Measurements from ENCODE around the gene PPP6R3.
"Not testable (repeated sequence)": the region's sequence is repeated elsewhere in the genome, so short reads cannot be mapped to it uniquely, and the experiment has no call there.

PPP6R3 gene

DNA sequence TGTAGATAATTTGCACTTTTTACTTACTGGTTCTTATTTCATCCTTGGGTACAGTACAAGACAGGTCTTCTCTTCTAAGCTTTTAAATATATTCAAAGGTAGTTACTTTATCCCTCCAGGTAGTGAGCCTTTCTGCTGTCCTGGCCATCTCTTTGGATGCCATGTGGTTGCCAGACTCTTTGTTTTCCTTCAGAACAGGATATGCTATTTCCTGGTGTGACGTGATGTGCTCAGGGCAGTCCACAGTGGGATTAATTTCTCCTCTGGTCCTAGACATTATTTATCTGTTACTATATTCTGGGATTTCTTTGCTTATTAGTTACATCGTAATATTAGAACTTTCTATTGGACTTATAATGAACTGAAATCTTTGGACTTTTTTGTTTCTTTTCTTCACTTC lies 63.7 kb downstream of the PPP6R3 start:
- Mint-ChIP-seq H3K27me3 (no peaks in the 10 kb centered on the region), H3K27ac (peak overlapping the region; percentile 40), H3K9me3 (no peaks in the 10 kb centered on the region), H3K4me3 (no peak overlapping the region), H3K4me1 (ENCODE audit: low read depth) (peaks cover 36% of the 10 kb centered on the region), H3K36me3 (ENCODE audit: low read depth) (peaks cover 98% of the 10 kb centered on the region)
- intact Hi-C loops (cut with micrococcal nuclease): no loop called here

DNA sequence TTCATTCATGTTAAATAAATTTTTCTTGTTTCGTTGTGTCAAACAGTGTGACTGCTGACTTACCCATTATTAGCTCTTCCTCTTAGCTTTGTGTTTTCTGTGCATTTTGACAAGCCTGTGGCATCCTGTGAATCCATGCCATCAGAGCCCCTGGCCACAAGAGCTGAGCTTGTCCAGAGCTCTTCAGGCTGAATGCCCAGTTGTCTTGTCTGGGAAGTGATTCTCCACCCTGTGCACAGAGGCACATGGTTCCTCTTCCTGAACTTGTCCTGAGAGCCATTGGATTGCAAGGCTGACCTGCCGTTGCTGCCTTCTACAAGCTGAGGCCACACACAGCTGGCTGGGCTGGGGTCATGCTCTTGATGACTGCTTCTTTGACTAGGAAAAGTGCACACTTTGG lies 64.1 kb downstream of the PPP6R3 start:
- Mint-ChIP-seq H3K27ac (peak overlapping the region; percentile 40), H3K4me1 (ENCODE audit: low read depth) (peaks cover 36% of the 10 kb centered on the region), H3K9me3 (no peaks in the 10 kb centered on the region), H3K4me3 (no peak overlapping the region), H3K27me3 (no peaks in the 10 kb centered on the region), H3K36me3 (ENCODE audit: low read depth) (peaks cover 98% of the 10 kb centered on the region)
- intact Hi-C loops (cut with micrococcal nuclease): no loop called here

DNA sequence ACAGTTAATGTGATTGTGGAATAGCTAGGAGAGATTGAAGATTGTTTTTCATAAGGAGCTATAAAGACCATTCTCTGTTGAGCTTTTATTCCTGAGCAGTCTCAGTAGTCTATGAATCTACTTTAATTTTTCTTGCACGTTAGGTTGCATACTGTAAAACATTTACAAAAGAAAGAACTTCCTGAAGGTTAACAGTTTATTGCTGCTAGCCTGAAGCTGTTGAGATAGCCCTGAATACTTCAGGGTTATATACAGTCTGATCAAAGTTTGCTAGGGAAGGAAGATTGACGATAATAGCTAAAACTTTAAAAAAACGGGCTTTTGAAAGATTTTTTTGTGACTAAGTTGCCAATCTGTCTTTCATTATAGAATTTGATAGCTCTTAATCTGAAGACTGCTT lies 64.8 kb downstream of the PPP6R3 start:
- Mint-ChIP-seq H3K36me3 (ENCODE audit: low read depth) (peaks cover 100% of the 10 kb centered on the region), H3K27me3 (no peaks in the 10 kb centered on the region), H3K4me1 (ENCODE audit: low read depth) (peaks cover 36% of the 10 kb centered on the region), H3K9me3 (no peaks in the 10 kb centered on the region), H3K27ac (no peak overlapping the region), H3K4me3 (no peak overlapping the region)
- intact Hi-C loops (cut with micrococcal nuclease): no loop called here

DNA sequence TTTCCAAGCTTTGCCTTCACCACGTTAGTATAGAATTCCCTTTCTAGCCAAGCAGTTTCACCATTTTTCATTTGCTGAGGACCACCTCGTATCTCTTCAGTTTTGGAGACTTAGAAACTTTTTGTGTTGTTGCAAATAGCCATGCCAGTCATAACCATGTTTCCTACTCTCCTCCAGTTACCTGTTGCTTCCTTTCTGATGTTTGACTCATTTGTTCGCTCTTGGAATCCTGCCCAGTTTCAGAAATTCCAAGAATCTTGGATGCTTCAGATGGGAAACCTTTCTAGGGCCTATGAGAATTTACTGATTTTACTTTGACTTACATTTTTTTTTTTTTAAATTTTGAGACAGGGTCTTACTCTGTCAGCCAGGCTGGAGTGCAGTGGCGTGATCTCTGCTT lies 65.4 kb downstream of the PPP6R3 start:
- H3K36me3 Mint-ChIP-seq (ENCODE audit: low read depth): peaks cover 94% of the 10 kb centered on the region
- H3K27me3 Mint-ChIP-seq: no peaks in the 10 kb centered on the region
- no peaks in the 10 kb centered on the region for H3K9me3 Mint-ChIP-seq
- H3K4me1 Mint-ChIP-seq (ENCODE audit: low read depth): peaks cover 36% of the 10 kb centered on the region
- intact Hi-C loops (cut with micrococcal nuclease): no loop called here
- no peak overlapping the region for H3K27ac Mint-ChIP-seq
- H3K4me3 Mint-ChIP-seq: no peak overlapping the region

DNA sequence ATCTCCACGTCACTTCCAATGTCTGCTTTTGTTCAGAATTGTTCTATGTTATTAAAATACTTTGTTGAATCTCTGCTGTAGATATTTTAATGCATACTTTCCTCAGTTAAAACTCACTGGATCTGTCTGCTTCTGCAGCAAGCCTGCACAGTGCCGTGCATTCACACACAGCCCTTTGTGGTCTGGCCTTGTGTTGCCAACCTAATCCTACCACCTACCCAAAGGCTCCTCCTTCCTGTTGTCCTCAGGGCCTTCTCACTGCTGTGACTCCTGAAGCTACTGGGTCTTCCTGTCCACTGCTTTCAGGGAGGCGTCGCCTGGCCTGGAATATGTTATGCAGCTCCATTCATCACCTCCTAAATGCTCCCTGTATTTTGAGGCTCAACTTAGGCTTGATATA lies 67.0 kb downstream of the PPP6R3 start:
- no peak overlapping the region for H3K4me3 Mint-ChIP-seq
- no peaks in the 10 kb centered on the region for H3K9me3 Mint-ChIP-seq
- H3K36me3 Mint-ChIP-seq (ENCODE audit: low read depth): peaks cover 89% of the 10 kb centered on the region
- no peaks in the 10 kb centered on the region for H3K27me3 Mint-ChIP-seq
- no peak overlapping the region for H3K27ac Mint-ChIP-seq
- intact Hi-C loops (cut with micrococcal nuclease): no loop called here
- H3K4me1 Mint-ChIP-seq (ENCODE audit: low read depth): peaks cover 36% of the 10 kb centered on the region

DNA sequence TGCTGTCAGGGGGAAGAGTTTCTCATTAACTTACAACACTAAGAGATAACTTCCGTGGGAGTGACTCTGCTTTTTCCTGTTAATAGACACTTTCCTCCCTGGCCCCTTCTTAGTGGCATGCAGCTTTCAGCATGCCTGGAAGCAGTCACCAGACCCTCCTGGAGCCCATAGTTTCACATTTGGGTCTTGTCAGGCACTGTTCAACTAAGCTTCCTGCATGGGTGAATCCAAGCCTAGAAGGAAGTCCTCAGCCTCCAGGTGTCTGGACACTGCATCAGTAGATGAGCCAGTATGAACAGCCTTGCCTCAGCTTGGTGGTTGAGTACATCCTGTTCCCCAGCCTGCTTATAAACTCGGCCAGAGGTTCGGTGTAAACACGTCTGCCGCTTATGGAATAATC lies 68.1 kb downstream of the PPP6R3 start:
- no peak overlapping the region for H3K4me3 Mint-ChIP-seq
- no peaks in the 10 kb centered on the region for H3K27me3 Mint-ChIP-seq
- peaks cover 85% of the 10 kb centered on the region for H3K36me3 Mint-ChIP-seq (ENCODE audit: low read depth)
- H3K4me1 Mint-ChIP-seq (ENCODE audit: low read depth): peaks cover 34% of the 10 kb centered on the region
- H3K27ac Mint-ChIP-seq: no peak overlapping the region
- intact Hi-C loops (cut with micrococcal nuclease): no loop called here
- no peaks in the 10 kb centered on the region for H3K9me3 Mint-ChIP-seq

DNA sequence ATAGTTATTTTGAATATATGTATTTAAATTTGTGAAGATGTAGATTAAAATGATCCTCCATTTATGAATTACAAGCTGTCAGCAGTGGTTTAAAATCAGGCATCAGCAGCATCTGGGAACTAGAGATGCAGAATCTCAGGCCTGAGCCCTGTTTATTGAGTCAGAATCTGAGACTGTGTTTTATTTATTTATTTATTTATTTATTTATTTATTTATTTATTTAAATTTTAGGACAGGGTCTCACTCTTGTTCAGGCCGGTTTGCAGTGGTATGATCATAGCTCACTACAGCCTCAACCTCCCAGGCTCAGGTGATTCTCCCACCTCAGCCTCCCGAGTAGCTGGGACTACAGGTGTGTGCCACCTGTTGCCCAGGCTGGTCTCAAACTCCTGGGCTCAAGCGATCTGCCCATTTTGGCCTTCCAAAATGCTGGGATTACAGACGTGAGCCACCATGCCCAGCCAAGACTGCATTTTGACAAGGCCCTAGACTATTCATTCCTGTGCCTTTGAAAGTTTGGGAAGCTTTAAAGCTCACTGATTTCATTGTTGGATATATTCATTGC lies 70.7 kb downstream of the PPP6R3 start:
- H3K4me1 Mint-ChIP-seq (ENCODE audit: low read depth): peaks cover 26% of the 10 kb centered on the region
- H3K27me3 Mint-ChIP-seq: no peaks in the 10 kb centered on the region
- peaks cover 77% of the 10 kb centered on the region for H3K36me3 Mint-ChIP-seq (ENCODE audit: low read depth)
- H3K27ac Mint-ChIP-seq: no peak overlapping the region
- intact Hi-C loops (cut with micrococcal nuclease): no loop called here
- no peak overlapping the region for H3K4me3 Mint-ChIP-seq
- no peaks in the 10 kb centered on the region for H3K9me3 Mint-ChIP-seq

DNA sequence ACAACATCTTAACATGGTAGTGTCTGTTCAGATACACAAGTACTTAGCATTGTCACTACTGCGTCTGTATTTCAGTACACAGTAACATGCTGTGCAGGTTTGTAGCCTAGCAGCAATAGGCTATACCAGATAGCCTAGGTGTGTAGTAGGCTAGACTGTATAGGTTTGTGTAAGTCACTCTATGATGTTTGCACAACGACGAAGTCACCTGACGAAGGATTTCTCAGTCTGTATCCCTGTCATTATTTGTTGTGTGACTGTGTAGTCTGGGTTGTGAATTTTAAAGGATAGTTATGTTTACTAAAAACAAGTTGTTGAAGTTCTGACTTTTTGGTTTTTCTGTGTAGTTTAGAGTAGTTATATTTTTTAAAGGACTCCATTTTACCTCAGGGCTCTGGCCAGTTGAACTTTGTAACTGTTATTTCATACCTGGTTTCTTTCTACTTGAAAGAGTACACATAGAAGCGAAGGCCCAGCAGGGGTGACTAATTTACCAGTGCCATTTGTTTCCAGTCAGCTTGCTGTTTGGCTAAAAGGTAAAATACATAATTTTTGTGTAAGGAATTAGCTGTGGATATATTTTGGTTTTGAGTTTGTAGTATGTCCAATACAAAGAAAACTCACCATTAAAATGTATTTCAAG lies 72.3 kb downstream of the PPP6R3 start:
- Mint-ChIP-seq H3K27me3 (no peaks in the 10 kb centered on the region), H3K27ac (no peak overlapping the region), H3K4me1 (ENCODE audit: low read depth) (peaks cover 15% of the 10 kb centered on the region), H3K36me3 (ENCODE audit: low read depth) (peaks cover 69% of the 10 kb centered on the region), H3K9me3 (no peaks in the 10 kb centered on the region), H3K4me3 (no peak overlapping the region)
- intact Hi-C loops (cut with micrococcal nuclease): no loop called here

DNA sequence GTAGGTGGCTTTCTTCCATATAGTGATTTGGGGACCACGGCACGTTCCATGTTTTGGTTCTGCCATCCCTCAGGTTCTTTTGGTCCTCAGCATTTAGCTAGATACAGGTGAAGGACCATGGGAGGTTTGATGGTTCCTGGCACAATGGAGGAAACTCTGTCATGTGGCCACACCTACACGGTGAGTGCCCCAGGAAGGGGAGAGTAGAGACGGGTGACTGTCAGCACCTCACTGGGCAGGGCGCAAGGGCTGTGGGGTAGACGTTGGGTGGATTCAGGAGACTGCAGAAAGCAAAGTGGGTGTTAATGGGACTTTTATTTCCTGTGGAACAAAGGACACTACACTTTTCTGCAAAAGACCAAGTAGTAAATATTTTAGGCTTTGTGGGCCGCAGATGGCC lies 73.4 kb downstream of the PPP6R3 start:
- H3K9me3 Mint-ChIP-seq: no peaks in the 10 kb centered on the region
- no peaks in the 10 kb centered on the region for H3K27me3 Mint-ChIP-seq
- H3K27ac Mint-ChIP-seq: no peak overlapping the region
- intact Hi-C loops (cut with micrococcal nuclease): no loop called here
- H3K4me1 Mint-ChIP-seq (ENCODE audit: low read depth): peaks cover 6% of the 10 kb centered on the region
- H3K4me3 Mint-ChIP-seq: no peak overlapping the region
- peaks cover 69% of the 10 kb centered on the region for H3K36me3 Mint-ChIP-seq (ENCODE audit: low read depth)

DNA sequence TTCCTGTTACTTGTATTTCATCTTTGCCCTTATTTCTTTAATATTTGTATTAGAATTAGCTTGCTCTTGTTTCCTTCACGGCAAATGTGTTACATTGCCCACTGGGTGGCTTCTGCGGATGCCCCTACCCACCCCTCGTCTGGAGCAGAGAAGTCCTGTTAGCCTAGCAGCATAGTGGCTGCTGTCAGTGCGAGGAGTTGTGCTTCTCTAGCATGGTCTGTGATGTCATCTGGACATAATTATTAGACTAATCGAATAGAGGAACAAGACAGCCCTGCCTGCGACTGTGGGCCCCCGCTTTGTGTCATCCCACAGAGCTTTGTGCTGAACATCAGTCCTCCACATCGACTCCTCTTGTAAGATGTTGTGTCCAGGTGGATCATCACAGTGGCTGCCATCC lies 74.5 kb downstream of the PPP6R3 start:
- Mint-ChIP-seq H3K36me3 (ENCODE audit: low read depth) (peaks cover 68% of the 10 kb centered on the region), H3K4me3 (no peak overlapping the region), H3K27me3 (no peaks in the 10 kb centered on the region), H3K9me3 (no peaks in the 10 kb centered on the region), H3K4me1 (ENCODE audit: low read depth) (peaks cover 15% of the 10 kb centered on the region), H3K27ac (no peak overlapping the region)
- intact Hi-C loops (cut with micrococcal nuclease): no loop called here

DNA sequence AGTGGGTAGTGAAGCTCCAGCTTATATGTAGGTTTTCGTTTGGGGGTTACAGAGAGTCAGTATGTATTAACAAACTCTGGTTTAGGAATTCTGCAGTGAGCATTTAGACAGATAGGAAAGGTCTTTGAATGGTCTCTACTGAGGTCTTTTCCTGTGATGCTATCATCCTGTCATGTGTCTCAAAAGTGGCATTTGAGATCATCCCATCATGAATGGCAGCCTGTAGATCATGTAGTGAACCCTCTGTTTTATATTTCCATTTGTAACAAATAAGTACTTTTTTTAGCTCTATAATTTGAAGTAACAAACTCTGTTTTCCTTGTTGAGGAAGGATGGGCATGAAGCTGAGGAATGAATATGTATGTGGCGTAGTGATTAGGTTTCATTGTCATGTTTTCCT lies 76.2 kb downstream of the PPP6R3 start:
- Mint-ChIP-seq H3K36me3 (ENCODE audit: low read depth) (peaks cover 77% of the 10 kb centered on the region), H3K9me3 (no peaks in the 10 kb centered on the region), H3K4me1 (ENCODE audit: low read depth) (peaks cover 31% of the 10 kb centered on the region), H3K4me3 (no peak overlapping the region), H3K27me3 (no peaks in the 10 kb centered on the region), H3K27ac (no peak overlapping the region)
- intact Hi-C loops (cut with micrococcal nuclease): no loop called here

DNA sequence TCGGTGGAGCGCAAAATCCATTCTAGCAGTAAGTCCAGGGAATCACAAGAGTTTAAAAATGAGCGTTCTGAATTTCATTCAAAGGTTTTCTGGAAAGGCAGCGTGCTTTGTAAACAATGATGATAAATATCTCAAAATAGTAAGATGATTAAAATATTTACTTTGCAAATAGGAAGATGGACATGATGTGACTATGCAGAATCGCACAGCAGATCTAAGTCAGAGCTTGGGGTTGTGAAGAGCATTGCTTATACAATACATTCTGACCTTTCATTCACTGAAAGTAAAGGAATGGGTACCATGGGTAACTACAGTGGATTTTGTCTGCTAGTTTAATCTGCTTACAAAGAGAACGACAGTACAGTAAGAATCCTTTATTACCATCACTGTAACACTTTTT lies 77.5 kb downstream of the PPP6R3 start:
- peaks cover 38% of the 10 kb centered on the region for H3K4me1 Mint-ChIP-seq (ENCODE audit: low read depth)

DNA sequence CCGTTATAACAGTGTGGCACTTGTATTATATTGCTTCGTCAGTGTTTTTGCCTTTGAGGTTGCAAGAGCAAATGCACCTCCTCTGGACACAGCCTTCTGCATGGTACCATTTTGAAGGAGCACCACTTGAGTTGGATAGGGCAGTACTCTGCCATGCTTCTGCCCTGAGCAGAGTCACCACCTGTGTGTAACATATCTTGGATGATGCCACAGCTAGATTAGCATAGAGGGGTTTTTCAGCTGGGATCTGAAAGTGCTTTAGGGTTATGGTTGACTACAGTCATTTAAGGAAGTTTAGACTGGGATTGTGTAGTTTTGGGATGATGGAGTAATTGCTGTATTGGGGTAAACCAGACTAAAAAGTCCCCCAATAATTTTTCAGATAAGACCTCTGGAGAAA lies 78.8 kb downstream of the PPP6R3 start:
- Mint-ChIP-seq H3K4me3 (no peak overlapping the region), H3K27me3 (no peaks in the 10 kb centered on the region), H3K4me1 (ENCODE audit: low read depth) (peaks cover 38% of the 10 kb centered on the region), H3K36me3 (ENCODE audit: low read depth) (peaks cover 80% of the 10 kb centered on the region), H3K27ac (no peak overlapping the region), H3K9me3 (no peaks in the 10 kb centered on the region)
- intact Hi-C loops (cut with micrococcal nuclease): no loop called here

More for the DNA sequence above, 77.5 kb downstream of the PPP6R3 start:
- Mint-ChIP-seq H3K4me3 (no peak overlapping the region), H3K27me3 (no peaks in the 10 kb centered on the region), H3K36me3 (ENCODE audit: low read depth) (peaks cover 79% of the 10 kb centered on the region), H3K27ac (no peak overlapping the region), H3K9me3 (no peaks in the 10 kb centered on the region)
- intact Hi-C loops (cut with micrococcal nuclease): no loop called here

DNA sequence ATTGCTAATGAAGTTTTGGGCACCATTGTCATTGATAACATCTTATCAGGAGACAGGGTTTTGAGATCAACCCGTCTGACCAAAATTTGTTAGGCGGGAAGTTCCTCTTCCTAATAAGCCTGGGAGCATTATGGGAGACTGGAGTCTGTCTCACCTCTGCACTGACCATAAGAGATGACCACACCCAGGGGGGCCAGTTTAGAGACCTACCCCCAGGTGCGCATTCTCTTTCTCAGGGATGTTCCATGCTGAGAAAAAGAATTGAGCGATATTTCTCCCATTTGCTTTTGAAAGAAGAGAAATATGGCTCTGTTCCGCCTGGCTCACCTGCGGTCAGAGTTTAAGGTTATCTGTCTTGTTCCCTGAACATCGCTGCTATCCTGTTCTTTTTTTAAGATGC lies 80.0 kb downstream of the PPP6R3 start:
- Mint-ChIP-seq H3K4me1 (ENCODE audit: low read depth) (peaks cover 38% of the 10 kb centered on the region), H3K36me3 (ENCODE audit: low read depth) (peaks cover 79% of the 10 kb centered on the region)
- H3K4me3 Mint-ChIP-seq; H3K9me3 Mint-ChIP-seq; intact Hi-C loops (cut with micrococcal nuclease); H3K27me3 Mint-ChIP-seq; H3K27ac Mint-ChIP-seq: not testable (repeated sequence)

DNA sequence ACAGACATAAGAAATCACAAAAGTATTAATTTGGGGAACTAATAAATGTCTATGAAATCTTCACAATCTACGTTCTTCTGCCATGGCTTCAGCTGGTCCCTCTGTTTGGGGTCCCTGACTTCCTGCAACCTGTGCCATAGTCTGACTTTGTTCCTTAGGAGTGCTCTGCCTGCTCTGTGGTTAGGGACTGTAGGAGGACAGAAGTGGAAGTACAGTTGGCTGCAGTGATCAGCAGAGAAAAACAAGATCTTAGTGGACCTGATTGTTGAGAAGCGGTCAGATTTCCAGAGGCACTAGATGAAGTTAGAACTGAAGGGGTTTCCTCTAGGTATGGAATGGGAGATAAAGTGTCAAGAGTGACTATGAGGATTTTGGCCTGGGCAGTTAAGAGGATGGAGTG lies 80.6 kb downstream of the PPP6R3 start:
- H3K27ac Mint-ChIP-seq: peak overlapping the region; percentile 6
- no peaks in the 10 kb centered on the region for H3K9me3 Mint-ChIP-seq
- H3K4me3 Mint-ChIP-seq: no peak overlapping the region
- peaks cover 76% of the 10 kb centered on the region for H3K36me3 Mint-ChIP-seq (ENCODE audit: low read depth)
- peaks cover 40% of the 10 kb centered on the region for H3K4me1 Mint-ChIP-seq (ENCODE audit: low read depth)
- H3K27me3 Mint-ChIP-seq: no peaks in the 10 kb centered on the region
- intact Hi-C loops (cut with micrococcal nuclease): no loop called here

Measured in dendritic cell treated with granulocyte-macrophage colony-stimulating factor and Interleukin-4, amounts not matched to agents 40 ng/mL and 50 ng/mL, for 4 days (primary cell).